Activated naive CD8-positive, alpha-beta T cell (primary cell): ENCODE data around the gene REC114.

ENCODE experiments used
- H3K27ac Mint-ChIP-seq: one replicate; pipeline ENCODE4 v1.8.0; 2021; ENCODE audit warnings: mixed read lengths
- H3K27me3 Mint-ChIP-seq: one replicate; pipeline ENCODE4 v1.8.0; 2021; ENCODE audit warnings: mixed read lengths
- H3K36me3 Mint-ChIP-seq: one replicate; pipeline ENCODE4 v1.8.0; 2021; ENCODE audit warnings: mixed read lengths
- H3K4me1 Mint-ChIP-seq: one replicate; pipeline ENCODE4 v1.8.0; 2021; ENCODE audit warnings: low read depth, mixed read lengths
- H3K4me3 Mint-ChIP-seq: one replicate; pipeline ENCODE4 v1.8.0; 2021; ENCODE audit warnings: mild to moderate bottlenecking, mixed read lengths
- H3K9me3 Mint-ChIP-seq: one replicate; pipeline ENCODE4 v1.8.0; 2021; ENCODE audit warnings: low read depth, mixed read lengths

The REC114 gene

DNA sequence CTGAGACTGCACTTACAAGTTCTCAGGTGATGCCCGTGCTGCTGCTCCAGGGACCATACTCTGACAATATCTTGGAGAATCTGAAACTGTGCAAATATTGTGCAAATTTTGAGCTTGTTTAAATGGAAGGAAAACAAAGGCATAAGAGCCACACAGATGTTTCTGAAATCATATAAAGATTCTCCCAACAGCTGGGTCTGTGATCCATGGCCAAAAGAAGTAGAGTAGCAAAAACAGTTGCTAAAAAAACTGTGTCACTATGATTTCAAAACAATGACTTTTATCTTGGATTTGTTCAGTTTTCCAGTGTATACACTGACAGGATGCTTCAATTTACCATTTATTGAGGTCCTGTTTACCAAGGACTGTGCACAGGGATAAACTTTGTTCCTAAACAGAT is 164.9 kb downstream of the REC114 start:
- Mint-ChIP-seq H3K4me1 (peaks cover 68% of the 10 kb centered on the region), H3K27me3 (no peaks in the 10 kb centered on the region), H3K4me3 (no peak overlapping the region), H3K36me3 (peaks cover 8% of the 10 kb centered on the region), H3K9me3 (no peaks in the 10 kb centered on the region), H3K27ac (peak overlapping the region; percentile 23)

DNA sequence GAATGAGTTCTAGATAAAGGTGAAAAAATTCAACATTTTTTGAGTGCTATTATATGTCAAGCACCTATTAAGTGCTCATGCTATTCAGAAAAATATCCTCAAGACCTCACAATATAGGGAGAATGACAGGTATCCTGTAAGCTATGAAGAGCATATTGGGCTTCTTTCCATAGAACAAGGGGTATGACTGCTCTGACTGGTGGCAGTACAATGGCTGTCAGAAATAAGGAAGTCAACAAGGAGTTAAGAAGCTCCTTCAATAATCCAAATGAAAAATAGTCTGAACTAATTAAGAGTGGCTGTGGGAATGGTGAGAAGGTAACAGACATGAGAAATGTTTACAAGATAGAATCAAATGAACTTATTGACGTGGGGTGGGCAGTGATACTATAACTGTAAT is 165.5 kb downstream of the REC114 start:
- Mint-ChIP-seq H3K36me3 (peaks cover 5% of the 10 kb centered on the region), H3K4me1 (peaks cover 72% of the 10 kb centered on the region), H3K27ac (no peak overlapping the region), H3K9me3 (no peaks in the 10 kb centered on the region), H3K4me3 (no peak overlapping the region), H3K27me3 (no peaks in the 10 kb centered on the region)

DNA sequence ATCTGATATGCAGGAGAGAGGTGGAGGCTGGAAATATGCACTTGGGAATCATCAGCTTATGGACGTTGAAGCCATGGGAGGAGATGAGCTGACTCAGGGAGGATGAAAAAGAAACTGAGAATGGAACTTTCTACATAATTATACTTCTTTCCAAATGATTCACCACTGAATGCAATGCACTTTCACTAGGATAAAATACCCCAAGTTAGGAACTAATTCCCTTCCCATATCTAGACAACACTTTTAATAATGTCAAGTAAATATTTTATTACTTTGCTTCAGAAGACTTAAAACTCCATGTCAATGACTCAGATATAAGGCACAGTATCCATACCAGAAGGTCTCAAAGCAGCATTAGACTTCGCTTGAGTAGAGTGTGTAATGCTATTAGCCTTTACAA is 166.0 kb downstream of the REC114 start:
- H3K9me3 Mint-ChIP-seq = no peaks in the 10 kb centered on the region
- no peak overlapping the region for H3K27ac Mint-ChIP-seq
- peaks cover 67% of the 10 kb centered on the region for H3K4me1 Mint-ChIP-seq

More for the DNA sequence above, 166.0 kb downstream of the REC114 start:
- no peaks in the 10 kb centered on the region for H3K27me3 Mint-ChIP-seq
- H3K36me3 Mint-ChIP-seq = peaks cover 5% of the 10 kb centered on the region
- no peak overlapping the region for H3K4me3 Mint-ChIP-seq
